GM21526 (cell line): Measurements from ENCODE around the gene ARMH2.
"Not testable (repeated sequence)": the region's sequence is repeated elsewhere in the genome, so short reads cannot be mapped to it uniquely, and the experiment has no call there.

Source experiments
- ATAC-seq: cut with Tn5 transposase; IDR thresholded peaks from one replicate; pipeline ENCODE4 v1.9.1; 2021; ENCODE audit warnings: moderate library complexity; ENCODE audit not compliant: unreplicated experiment, low FRiP score

ARMH2 gene

GRCh38 chr6:24766680-24767462 is 31.8 kb downstream of the ARMH2 start:
- ATAC-seq: no peak

DNA sequence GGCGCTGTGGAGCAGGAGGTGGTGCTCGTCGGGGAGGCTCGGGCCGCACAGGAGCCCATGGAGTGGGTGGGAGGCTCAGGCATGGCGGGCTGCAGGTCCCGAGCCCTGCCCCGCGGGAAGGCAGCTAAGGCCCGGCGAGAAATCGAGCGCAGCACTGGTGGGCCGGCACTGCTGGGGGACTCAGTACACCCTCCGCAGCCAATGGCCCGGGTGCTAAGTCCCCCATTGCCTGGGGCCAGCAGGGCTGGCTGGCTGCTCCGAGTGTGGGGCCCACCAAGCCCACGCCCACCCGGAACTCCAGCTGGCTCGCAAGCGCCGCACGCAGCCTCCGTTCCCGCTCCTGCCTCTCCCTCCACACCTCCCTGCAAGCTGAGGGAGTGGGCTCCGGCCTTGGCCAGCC is 32.7 kb downstream of the ARMH2 start:
- ATAC-seq: not testable (repeated sequence)

GRCh38 chr6:24764833-24765828 is 33.6 kb downstream of the ARMH2 start:
- ATAC-seq: not testable (repeated sequence)

DNA sequence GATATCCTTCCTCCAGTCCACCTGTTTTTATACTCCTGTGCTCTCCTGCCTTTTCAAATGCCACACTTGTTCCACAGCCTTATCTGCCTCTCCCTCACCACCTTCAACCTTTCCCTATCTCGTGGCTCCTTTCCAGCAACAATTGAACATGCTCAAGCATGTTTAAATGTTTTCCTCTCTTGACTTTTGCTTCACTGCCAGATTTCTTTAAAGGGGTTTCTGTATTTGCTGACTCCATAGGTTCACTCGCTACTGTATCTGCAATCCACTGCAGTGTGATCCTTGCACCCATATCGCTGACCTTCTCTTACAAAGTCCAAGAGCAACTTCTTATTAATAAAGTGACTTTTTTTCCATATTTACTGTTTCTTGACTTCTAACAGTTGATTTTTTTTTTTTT is 35.1 kb downstream of the ARMH2 start:
- no peak for ATAC-seq

- no peak for ATAC-seq
Measured at GRCh38 chr6:24761851-24762250, 36.9 kb downstream of the ARMH2 start.

- ATAC-seq: no peak
Measured at GRCh38 chr6:24761193-24761835, 37.4 kb downstream of the ARMH2 start.

DNA sequence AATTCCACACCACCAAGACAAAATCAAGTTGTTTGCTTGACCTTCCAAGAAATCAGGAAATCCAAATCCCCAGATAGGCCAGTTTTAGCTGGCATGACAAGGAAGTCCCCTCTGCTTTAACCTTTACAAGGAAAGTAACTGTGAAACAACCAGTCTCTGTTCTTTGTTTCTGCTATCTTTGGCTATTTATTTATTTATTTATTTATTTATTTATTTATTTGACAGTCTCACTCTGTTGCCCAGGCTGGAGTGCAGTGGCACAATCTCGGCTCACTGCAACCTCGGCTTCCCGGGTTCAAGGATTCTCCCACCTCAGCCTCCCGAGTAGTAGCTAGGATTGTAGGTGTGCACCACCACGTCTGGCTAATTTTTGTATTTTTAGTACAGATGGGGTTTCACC is 38.5 kb downstream of the ARMH2 start:
- no peak for ATAC-seq

GRCh38 chr6:24759718-24760117 is 39.0 kb downstream of the ARMH2 start:
- ATAC-seq: no peak

GRCh38 chr6:24757611-24758010 is 41.1 kb downstream of the ARMH2 start:
- no peak for ATAC-seq

GRCh38 chr6:24755279-24755678 is 43.4 kb downstream of the ARMH2 start:
- no peak for ATAC-seq

- not testable (repeated sequence) for ATAC-seq
Measured at GRCh38 chr6:24754378-24754777, 44.3 kb downstream of the ARMH2 start.

GRCh38 chr6:24753545-24753944 is 45.2 kb downstream of the ARMH2 start:
- ATAC-seq: no peak

GRCh38 chr6:24752917-24753492 is 45.7 kb downstream of the ARMH2 start:
- ATAC-seq: no peak

DNA sequence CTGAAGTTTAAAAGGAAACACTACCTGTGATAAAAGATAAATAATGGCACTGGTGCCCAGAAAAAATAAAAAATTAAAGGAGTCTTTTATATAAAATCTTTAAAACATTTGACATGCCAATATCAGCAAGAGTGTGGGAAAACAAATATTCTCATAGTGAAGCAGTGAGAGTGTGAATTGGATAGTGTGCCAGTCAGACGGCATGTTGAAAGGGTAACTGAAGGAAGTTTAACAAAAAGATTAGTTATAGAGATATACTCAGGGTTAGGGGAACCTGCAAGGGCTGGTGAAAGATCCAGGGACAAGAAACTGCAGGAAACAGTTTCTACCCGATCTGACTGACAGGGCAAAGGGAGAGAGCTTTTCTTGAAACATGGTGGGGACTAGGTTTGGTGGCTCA is 46.2 kb downstream of the ARMH2 start:
- ATAC-seq: no peak

DNA sequence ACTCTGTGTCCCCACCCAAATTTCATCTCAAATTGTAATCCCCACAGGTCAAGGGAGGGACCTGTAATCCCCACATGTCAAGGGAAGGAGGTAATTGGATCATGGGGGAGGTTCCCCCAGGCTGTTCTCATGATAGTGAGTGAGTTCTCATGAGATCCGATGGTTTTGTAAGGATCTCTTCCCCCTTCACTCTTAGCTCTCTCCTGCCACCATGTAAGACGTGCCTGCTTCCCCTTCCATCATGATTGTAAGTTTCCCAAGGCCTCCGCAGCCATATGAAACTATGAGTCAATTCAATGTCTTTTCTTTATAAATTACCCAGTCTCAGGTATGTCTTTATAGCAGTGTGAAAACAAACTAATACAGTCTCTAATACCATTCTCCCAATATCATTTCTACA is 47.8 kb downstream of the ARMH2 start:
- ATAC-seq: not testable (repeated sequence)

DNA sequence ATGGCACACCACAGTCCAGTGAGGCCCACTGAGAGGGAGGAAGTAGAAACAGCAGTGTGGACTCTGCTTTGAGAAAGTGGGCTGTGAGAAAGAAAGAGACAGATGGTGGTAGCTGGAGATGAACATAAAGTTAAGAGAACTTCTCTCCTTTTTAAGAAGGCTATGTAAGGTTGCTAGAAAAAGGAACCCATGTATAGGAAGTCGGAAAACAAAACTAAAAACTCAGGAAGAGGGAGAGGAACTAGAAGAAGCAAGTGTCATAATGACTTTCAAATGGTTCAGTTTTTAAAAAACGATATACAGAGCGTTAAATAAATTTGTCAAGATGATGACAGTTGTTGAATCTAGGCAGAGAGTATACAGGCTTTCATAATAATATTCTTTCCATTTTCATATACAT is 49.4 kb downstream of the ARMH2 start:
- ATAC-seq: no peak
